Astrocyte of the cerebellum (primary cell): ENCODE results near the gene SEPHS1.

ENCODE experiments used
- DNase-seq: peaks from one replicate; pipeline ENCODE4 v3.0.0-alpha.2; 2011; ENCODE audit warnings: low read depth
- H3K4me3 ChIP-seq: 2 replicates; pipeline ENCODE4 v1.5.1; 2011; ENCODE audit warnings: mild to moderate bottlenecking, low read depth, low read length, moderate library complexity
- CTCF ChIP-seq: IDR thresholded peaks from 2 replicates; pipeline ENCODE4 v1.5.1; 2012; ENCODE audit warnings: low read length, low read depth, moderate library complexity, mild to moderate bottlenecking; ENCODE audit errors: missing control alignments
- in situ Hi-C: cut with HindIII; loops from 2 replicates; pipeline ENCODE4 v1.10.0; 2017; ENCODE audit warnings: low sequenced_read_pairs

Gene SEPHS1

DNA sequence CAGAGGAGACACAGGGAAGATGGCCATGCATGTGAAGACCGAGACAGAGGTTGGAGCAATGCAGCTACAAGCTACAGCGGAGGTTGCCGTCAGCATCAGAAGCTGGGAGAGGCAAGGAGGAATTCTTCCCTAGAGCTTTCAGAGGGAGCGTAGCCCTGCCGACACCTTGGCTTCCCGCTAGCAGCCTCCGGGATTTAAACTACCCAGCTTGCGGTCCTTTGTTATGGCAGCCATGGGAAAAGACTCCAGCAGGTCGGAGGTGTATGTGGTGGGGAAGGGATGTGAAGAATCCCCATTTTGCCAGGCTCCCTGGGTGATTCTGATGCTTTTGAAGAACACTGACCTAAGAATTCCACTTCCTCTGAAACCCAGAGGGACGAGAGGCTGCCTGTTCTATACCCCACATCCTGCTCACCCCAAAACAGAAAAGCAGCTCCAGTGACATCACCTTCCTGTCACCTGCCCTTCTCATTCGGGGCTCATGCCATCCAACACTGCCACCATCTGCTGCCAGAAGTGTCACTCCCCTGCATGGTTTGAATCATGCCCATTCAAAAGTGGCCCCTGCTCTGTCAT lies 3.3 kb upstream of the SEPHS1 start:
- H3K4me3 ChIP-seq: no peak overlapping the region
- in situ Hi-C loops: no loop called here
- TF ChIP-seq CTCF: no peak
- DNase-seq: no peak

GRCh38 chr10:13349463-13350274 lies 1.6 kb upstream of the SEPHS1 start:
- TF ChIP-seq CTCF: no peak
- H3K4me3 ChIP-seq: peak overlapping the region; percentile 76
- DNase-seq: no peak
- in situ Hi-C loops: no loop called here

DNA sequence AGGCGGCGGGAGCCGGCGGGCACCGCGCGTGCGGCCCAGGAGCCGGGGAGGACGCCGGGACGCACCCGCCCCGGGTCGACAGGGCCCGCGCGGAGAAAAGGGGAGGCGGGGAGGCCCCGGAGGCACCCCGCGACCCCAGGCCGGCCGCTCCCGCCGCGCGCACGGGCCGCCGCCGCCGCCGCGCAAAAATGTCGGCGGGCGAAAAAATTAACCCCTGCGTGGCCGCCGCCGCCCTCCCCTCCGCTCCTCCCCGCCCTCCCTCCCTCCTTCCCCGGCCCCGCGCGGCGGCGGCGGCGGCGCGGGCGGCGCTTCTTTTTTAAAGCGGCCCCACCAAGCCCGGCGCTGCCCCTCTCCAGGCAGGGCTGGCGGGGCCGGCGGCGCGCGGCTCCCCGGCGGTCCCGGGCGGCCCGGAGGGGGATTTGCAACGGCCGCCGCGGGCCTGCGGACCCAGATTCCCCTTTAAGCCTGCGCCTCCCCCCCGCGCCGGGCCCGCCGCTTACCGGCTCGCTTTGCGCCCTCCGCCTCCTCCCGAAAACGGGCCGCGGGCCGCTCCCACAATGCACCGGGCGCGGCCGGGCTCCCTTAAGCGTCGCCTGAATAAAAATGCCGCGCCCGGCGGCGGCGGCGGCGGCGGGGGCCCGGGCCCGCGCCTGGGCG lies 465 bp downstream of the SEPHS1 start:
- DNase-seq: no peak
- in situ Hi-C loops: no loop called here
- H3K4me3 ChIP-seq: peak overlapping the region; percentile 76
- TF ChIP-seq CTCF: no peak

- no peak for DNase-seq
- in situ Hi-C loops: no loop called here
- peak overlapping the region; percentile 76 for H3K4me3 ChIP-seq
- TF ChIP-seq CTCF: no peak
Measured at GRCh38 chr10:13347043-13347499, 1.0 kb downstream of the SEPHS1 start.

DNA sequence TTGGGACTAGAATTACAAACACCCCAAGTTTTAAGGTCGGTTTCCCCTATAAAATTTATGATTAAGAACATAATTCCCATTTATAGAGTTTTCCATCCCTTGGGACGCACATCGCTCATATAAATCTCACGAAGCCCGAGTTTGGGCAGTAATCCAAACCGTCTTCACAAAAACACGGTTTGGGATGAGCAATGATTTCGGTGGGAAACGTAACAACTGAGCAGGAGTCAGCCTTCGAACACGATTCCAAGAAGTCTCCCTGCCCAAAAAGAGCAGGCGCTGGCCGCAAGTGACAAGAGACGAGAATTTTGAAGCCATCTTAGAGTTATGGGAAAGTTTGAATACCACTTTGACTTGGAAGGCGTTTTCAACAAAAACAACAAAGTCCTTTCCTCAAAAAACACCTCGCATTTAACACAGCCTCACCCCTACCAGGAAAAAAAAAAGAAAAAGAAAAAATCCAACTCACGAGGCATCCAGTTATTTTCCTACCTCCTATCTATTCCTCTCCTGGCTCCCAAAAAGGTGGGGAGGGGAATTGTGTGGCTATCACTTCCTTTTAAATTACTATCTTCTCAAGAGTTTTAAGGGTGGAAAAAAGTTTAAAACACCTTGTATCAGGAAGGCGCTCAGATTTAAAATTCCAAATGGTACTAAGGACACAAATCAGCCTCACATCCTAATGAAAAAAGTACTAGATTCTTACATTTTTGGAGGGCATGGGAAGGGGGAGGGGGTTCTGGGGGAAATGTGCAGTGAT lies 1.6 kb downstream of the SEPHS1 start:
- H3K4me3 ChIP-seq: peak overlapping the region; percentile 76
- TF ChIP-seq CTCF: no peak
- in situ Hi-C loops: no loop called here
- no peak for DNase-seq
